Esophagus muscularis mucosa (tissue), 4 donors: Measurements from ENCODE around the gene C4orf50. TPM values are rescaled to one million over a fixed set of nuclear protein-coding genes. Genes with fewer than 3 reads are reported as not detected.

Experiments
- DNase-seq: peaks from one replicate; pipeline ENCODE4 v3.0.0-alpha.2; 2017; ENCODE audit errors: extremely low spot score
- H3K27ac ChIP-seq, 4 donors: fragments of 200-600 bp; sonication (generic); replicated peaks in 1 of 4; 1 replicate in 3 of 4; 2 replicates in 1 of 4; pipeline ENCODE4 v1.5.1; 2016 to 2019; ENCODE audit warnings: mild to moderate bottlenecking in 1 of 4
- H3K27me3 ChIP-seq, 4 donors: fragments of 200-600 bp; sonication (generic); one replicate each; pipeline versions ENCODE4 v1.5.1 to v1.6.0; 2016 to 2019
- H3K36me3 ChIP-seq, 4 donors: fragments of 200-600 bp; sonication (generic); one replicate each; pipeline ENCODE4 v1.5.1; 2016 to 2019
- H3K4me1 ChIP-seq, 4 donors: fragments of 200-600 bp; sonication (generic); one replicate each; pipeline ENCODE4 v1.5.1; 2016 to 2019
- H3K4me3 ChIP-seq, 4 donors: fragments of 200-600 bp; sonication (generic); 1 replicate in 2 of 4; 2 replicates in 2 of 4; pipeline ENCODE4 v1.5.1; 2016 to 2019; ENCODE audit warnings: mild to moderate bottlenecking in 4 of 4, moderate library complexity in 1 of 4
- H3K9me3 ChIP-seq, 4 donors: fragments of 200-600 bp; sonication (generic); 1 replicate in 3 of 4; 2 replicates in 1 of 4; pipeline ENCODE4 v1.5.1; 2016 to 2019
- EP300 ChIP-seq: sonication (generic); formaldehyde crosslinking; IDR thresholded peaks from one replicate; pipeline ENCODE4 v1.6.1; 2017; ENCODE audit warnings: antibody characterized with exemption
- POLR2A ChIP-seq: fragments of 450-650 bp; IDR thresholded peaks from one replicate; pipeline ENCODE4 v1.6.1; 2017; ENCODE audit warnings: antibody characterized with exemption, moderate library complexity, mild to moderate bottlenecking, low read depth
- POLR2AphosphoS5 ChIP-seq, 2 donors: sonication (generic); formaldehyde crosslinking; IDR thresholded peaks; one replicate each; pipeline ENCODE4 v1.6.1; 2017; ENCODE audit warnings: antibody characterized with exemption in 2 of 2
- WGBS: methylation state at CpG from one replicate; pipeline ENCODE4 v1.1.5; 2018; 5-methylcytosine and 5-hydroxymethylcytosine counted together
- intact Hi-C: fragments of 100-400 bp; cut with DNase I; formaldehyde crosslinking; loops from one replicate; pipeline ENCODE4 v1.15.1; 2023
- total RNA-seq, 4 donors: library from RNA; depleted of rRNA; stranded (reverse); fragments of >200 nt; gene quantifications; one replicate each; pipeline versions ENCODE4 v1.1.0 to v1.2.1, GENCODE V29; 2016
- TF ChIP-seq, protein P1 (sequence below), 3 experiments: fragments of 200-600 bp in 2 of 3; fragments of 450-650 bp in 1 of 3; sonication (generic) in 2 of 3; IDR thresholded peaks; one replicate each; pipeline ENCODE4 v1.5.1; 2017 to 2019; ENCODE audit warnings: antibody characterized with exemption in 3 of 3, mild to moderate bottlenecking in 2 of 3, moderate library complexity in 1 of 3

Gene C4orf50
- total RNA-seq, 4 donors from 2014 or later, result 0.11 to 0.42 (median 0.26) TPM

DNA sequence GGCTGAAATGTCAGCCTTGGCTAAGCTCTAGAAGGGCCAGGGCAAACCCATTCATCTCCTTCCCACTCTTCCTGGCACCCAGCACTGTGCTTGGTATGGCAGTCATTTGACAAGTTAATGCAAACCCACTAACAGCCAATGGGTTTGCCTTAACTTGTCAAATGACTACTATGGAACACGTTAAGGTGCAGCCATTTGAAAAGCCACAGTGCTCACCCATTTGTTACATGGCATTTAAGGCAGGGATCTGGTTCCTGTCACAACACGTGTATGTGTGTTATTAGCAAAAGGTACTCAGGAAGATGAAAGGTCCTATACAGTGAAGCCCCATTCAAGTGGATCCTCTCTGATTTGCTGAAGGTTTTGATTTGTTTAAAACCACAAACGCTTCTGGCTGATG lies 132.5 kb downstream of the C4orf50 start:
- Histone ChIP-seq H3K9me3 (no peaks in the 10 kb centered on the region), H3K27me3 (peaks cover 6 to 64% (median 39%) of the 10 kb centered on the region in 4 donors), H3K27ac (no peak overlapping the region), H3K36me3 (no peaks in the 10 kb centered on the region), H3K4me1 (peaks cover 20 to 40% (median 36%) of the 10 kb centered on the region in 4 donors), H3K4me3 (no peak overlapping the region)
- intact Hi-C loops, result no loop called here
- 46% methylated on average over 3 of the region's 3 CpGs for WGBS
- no peak for DNase-seq
- no peak for TF ChIP-seq POLR2AphosphoS5 (IDR thresholded peaks at IDR 0.05)
- no peak for TF ChIP-seq POLR2A
- TF ChIP-seq, protein P1, sequence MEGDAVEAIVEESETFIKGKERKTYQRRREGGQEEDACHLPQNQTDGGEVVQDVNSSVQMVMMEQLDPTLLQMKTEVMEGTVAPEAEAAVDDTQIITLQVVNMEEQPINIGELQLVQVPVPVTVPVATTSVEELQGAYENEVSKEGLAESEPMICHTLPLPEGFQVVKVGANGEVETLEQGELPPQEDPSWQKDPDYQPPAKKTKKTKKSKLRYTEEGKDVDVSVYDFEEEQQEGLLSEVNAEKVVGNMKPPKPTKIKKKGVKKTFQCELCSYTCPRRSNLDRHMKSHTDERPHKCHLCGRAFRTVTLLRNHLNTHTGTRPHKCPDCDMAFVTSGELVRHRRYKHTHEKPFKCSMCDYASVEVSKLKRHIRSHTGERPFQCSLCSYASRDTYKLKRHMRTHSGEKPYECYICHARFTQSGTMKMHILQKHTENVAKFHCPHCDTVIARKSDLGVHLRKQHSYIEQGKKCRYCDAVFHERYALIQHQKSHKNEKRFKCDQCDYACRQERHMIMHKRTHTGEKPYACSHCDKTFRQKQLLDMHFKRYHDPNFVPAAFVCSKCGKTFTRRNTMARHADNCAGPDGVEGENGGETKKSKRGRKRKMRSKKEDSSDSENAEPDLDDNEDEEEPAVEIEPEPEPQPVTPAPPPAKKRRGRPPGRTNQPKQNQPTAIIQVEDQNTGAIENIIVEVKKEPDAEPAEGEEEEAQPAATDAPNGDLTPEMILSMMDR (IDR thresholded peaks at IDR 0.05), result no peak
- TF ChIP-seq EP300, result no peak

DNA sequence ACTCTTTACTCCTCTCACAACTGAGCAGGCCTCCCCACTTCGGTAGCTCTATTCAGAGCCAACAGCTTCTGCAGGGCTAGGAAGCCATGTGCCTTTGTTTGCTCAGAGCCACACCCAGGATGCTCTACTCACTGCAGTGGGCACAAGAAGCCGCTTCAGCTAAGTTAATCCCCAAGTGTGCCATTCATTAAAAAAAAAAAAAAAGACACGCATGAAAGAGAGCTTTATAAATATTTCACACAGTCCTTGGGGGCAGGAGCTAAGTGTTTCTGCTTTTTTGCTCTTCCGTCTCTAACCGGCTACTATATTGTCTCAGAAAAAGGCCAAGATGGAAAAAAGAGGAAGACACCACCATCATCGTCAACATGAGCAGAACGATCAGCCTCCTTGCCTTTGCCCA lies 133.4 kb downstream of the C4orf50 start:
- intact Hi-C loops, result no loop called here
- DNase-seq, result no peak
- Histone ChIP-seq H3K27ac (no peak overlapping the region), H3K27me3 (peaks cover 6 to 55% (median 30%) of the 10 kb centered on the region in 4 donors), H3K9me3 (no peaks in the 10 kb centered on the region), H3K4me3 (no peak overlapping the region), H3K36me3 (no peaks in the 10 kb centered on the region), H3K4me1 (peaks cover 11 to 31% (median 26%) of the 10 kb centered on the region in 4 donors)
- WGBS, result 73% methylated on average over 7 of the region's 7 CpGs
- no peak for TF ChIP-seq POLR2AphosphoS5 (IDR thresholded peaks at IDR 0.05)
- no peak for TF ChIP-seq POLR2A
- TF ChIP-seq, protein P1 (IDR thresholded peaks at IDR 0.05), result no peak

DNA sequence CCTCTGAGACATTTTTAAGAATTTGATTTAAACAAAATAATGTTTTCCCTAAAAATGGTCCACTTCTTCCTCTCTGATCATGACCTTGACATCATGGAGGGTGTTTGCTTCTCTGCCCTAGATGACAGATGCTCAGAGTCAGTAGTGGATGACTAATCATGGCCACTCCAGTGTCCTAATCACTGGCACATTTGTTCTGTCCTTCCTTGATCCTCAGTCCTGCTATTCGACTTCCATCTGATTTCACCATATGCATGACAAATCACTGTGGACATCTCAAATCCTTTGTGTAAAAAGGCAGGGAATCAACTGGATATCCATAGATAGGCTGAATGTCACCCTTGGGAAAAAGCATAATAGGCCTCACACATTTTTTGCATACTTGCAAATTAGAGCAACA lies 134.3 kb downstream of the C4orf50 start:
- TF ChIP-seq, protein P1 (IDR thresholded peaks at IDR 0.05), result no peak
- TF ChIP-seq POLR2A (no peak), POLR2AphosphoS5 (IDR thresholded peaks at IDR 0.05) (no peak), EP300 (no peak)
- intact Hi-C loops, result no loop called here
- Histone ChIP-seq H3K4me3 (no peak overlapping the region), H3K27ac (no peak overlapping the region), H3K36me3 (no peaks in the 10 kb centered on the region), H3K27me3 (peaks cover 6 to 50% (median 22%) of the 10 kb centered on the region in 4 donors), H3K9me3 (no peaks in the 10 kb centered on the region), H3K4me1 (peaks cover 11 to 23% (median 21%) of the 10 kb centered on the region in 4 donors)
- DNase-seq, result no peak
- 69% methylated on average over 1 of the region's 1 CpG for WGBS

DNA sequence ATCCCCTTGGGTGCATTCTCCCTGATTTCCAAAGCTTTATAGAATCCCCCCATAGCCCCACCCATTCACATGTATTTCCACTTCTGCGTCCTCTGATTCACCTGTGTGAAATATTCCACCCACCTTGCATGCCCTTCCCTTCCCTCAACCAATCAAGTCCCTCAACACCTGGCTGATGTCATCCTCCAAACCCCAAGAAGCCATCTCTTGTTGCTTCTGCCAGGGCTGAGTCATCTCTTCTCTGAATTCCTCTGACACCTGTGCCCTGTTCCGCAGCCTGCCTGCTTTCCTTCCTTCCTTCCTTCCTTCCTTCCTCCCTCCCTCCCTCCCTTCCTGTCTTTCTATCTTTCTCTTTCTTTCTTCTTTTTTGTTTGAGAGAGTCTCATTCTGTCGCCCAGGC lies 135.3 kb downstream of the C4orf50 start:
- WGBS, result 83% methylated on average over 3 of the region's 3 CpGs
- intact Hi-C loops, result no loop called here
- no peak for DNase-seq
- H3K4me3 ChIP-seq, result no peak overlapping the region
- no peaks in the 10 kb centered on the region for H3K9me3 ChIP-seq
- H3K27ac ChIP-seq, result no peak overlapping the region
- H3K4me1 ChIP-seq, result peaks cover 7 to 13% (median 12%) of the 10 kb centered on the region in 4 donors
- H3K27me3 ChIP-seq, result peaks cover 2 to 42% (median 12%) of the 10 kb centered on the region in 4 donors
- no peaks in the 10 kb centered on the region for H3K36me3 ChIP-seq
- no peak for TF ChIP-seq POLR2A

DNA sequence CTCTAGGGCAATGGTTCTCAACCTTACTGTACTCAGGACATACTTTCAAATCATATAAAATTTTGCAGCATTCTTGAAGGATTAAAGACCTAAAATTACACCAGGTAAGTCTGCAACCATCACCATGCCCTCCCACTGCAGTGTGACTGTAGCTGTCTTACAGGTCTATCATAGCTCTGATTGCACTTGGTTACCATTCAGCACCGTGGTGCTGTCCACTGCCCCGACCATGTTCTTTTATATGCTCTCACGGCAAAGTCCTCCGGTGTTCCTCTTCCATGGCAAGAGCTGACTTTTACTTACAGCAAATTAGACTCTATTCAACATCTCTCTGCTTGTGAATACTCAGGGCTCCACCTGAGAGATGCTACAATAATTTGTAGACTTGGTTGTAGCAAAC lies 136.9 kb downstream of the C4orf50 start:
- no peaks in the 10 kb centered on the region for H3K9me3 ChIP-seq
- intact Hi-C loops, result no loop called here
- no peak overlapping the region for H3K27ac ChIP-seq
- H3K4me1 ChIP-seq, result no peaks in the 10 kb centered on the region
- no peak overlapping the region for H3K4me3 ChIP-seq
- H3K27me3 ChIP-seq, result peaks cover 0 to 41% (median under 1%) of the 10 kb centered on the region in 4 donors
- DNase-seq, result no peak
- 28% methylated on average over 4 of the region's 4 CpGs for WGBS
- TF ChIP-seq, protein P1 (IDR thresholded peaks at IDR 0.05), result no peak
- TF ChIP-seq EP300 (no peak), POLR2A (no peak), POLR2AphosphoS5 (IDR thresholded peaks at IDR 0.05) (no peak)
- H3K36me3 ChIP-seq, result no peaks in the 10 kb centered on the region
